ENCODE data around the gene TRAPPC2L.

The TRAPPC2L gene

DNA sequence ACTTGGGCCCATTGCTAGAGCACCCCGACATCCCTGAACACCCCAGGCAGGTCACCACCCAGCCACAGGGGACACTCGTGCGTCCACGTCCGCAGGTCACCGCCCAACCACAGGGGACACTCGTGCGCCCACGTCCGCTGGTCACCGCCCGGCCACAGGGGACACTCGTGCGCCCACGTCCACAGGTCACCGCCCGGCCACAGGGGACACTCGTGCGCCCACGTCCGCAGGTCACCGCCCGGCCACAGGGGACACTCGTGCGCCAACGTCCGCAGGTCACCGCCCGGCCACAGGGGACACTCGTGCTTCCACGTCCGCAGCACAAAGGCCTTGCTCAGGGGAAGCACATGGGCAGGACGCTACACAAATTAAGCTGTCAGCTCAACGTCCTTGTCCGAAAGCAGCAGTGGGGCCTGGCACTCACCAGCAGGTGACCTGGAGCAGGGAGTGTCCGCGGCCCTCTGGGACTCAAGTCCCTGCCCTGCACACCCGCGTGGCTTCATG lies 17.8 kb upstream of the TRAPPC2L start:
- Histone ChIP-seq H3K79me2 (ENCODE audit: control insufficient read depth, insufficient read depth, low read length, poor library complexity) (no peaks in the 10 kb centered on the region), H4K8ac (ENCODE audit: low read depth, low read length) (no peak overlapping the region), H3K18ac (ENCODE audit: low read length) (no peak overlapping the region), H4K91ac (ENCODE audit: low read depth, low read length) (no peak overlapping the region), H3K23ac (ENCODE audit: low read length) (no peak overlapping the region), H2AFZ (ENCODE audit: insufficient read depth, low read length, poor library complexity) (no peak overlapping the region), H4K12ac (ENCODE audit: low read depth, low read length) (no peak overlapping the region), H3K4ac (ENCODE audit: low read depth, low read length) (no peak overlapping the region), H3K9me3 (ENCODE audit: insufficient read depth, low read depth, low read length) (no peaks in the 10 kb centered on the region), H2BK12ac (ENCODE audit: low read length) (no peak overlapping the region), H3K14ac (ENCODE audit: low read length) (no peak overlapping the region), H3K36me3 (ENCODE audit: control insufficient read depth in 1 of 2, insufficient read depth in 2 of 2, low read length in 2 of 2) (peaks cover 39 to 44% of the 10 kb centered on the region in 2 experiments), H3K4me2 (ENCODE audit: low read length) (no peak overlapping the region), H3K9ac (ENCODE audit: low read length) (no peak overlapping the region), H3K27ac (ENCODE audit: low read depth, low read length) (no peak overlapping the region), H3K79me1 (ENCODE audit: low read length) (no peaks in the 10 kb centered on the region), H2AK5ac (ENCODE audit: low read length) (no peak overlapping the region), H3K4me3 (ENCODE audit: low read depth, low read length) (no peak overlapping the region), H3K27me3 (ENCODE audit: insufficient read depth, low read length) (no peaks in the 10 kb centered on the region), H3K4me1 (ENCODE audit: control insufficient read depth in 1 of 2, insufficient read depth in 2 of 2, low read length in 2 of 2) (no peaks in the 10 kb centered on the region), H2BK120ac (ENCODE audit: insufficient read depth, low read length, poor library complexity) (no peak overlapping the region), H2BK5ac (ENCODE audit: low read depth, low read length, poor library complexity) (no peak overlapping the region)
- WGBS (ENCODE audit: extremely low coverage, insufficient coverage, insufficient read length): no CpG with 5 or more reads among the region's 39 CpGs
- peak; percentile 11 to 53 for DNase-seq

DNA sequence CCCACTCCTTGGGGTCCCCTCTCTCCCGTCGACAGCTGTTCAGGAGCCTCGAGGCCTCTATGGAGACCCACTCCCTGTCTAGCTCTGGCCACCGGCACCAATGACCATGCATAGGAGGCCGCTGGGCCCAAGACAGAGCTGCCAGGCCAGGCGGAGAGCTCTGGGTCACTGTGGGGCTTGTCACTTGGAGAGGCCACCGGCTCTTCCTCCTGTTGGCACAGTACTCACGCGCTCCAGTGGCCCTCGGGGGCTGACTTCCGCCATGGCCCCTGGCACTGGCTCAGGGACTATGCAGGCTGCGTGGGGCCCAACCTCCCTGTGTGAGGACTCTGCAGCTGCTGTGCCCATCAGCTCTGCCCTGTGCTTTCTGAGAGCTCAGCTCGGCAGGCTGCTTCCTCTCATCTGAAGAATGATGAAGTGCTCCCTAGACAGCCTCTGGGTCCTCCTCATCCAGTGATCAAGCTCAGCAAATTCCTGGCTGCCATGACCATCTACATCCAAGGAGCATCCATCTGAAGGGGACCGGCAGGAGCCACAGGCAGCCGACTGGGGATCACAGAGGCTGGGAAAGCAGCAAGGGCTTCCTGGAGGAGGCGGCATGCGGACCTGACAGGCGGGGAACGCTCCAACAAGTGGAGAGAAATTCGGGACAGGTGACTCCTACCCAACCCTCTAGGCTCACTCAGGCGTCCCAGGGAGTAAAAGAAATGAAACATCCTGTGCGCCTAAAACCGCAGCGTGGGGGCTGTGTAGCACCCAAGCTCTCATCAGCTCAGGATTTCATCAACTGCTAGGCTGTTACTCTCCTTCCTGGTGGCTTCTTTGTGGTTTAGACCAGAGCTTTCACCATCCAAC lies 17.0 kb upstream of the TRAPPC2L start:
- Histone ChIP-seq H3K23ac (ENCODE audit: low read length) (no peak overlapping the region), H3K4me1 (ENCODE audit: control insufficient read depth in 1 of 2, insufficient read depth in 2 of 2, low read length in 2 of 2) (no peaks in the 10 kb centered on the region), H2AFZ (ENCODE audit: insufficient read depth, low read length, poor library complexity) (no peak overlapping the region), H3K79me2 (ENCODE audit: control insufficient read depth, insufficient read depth, low read length, poor library complexity) (no peaks in the 10 kb centered on the region), H3K18ac (ENCODE audit: low read length) (no peak overlapping the region), H3K27me3 (ENCODE audit: insufficient read depth, low read length) (no peaks in the 10 kb centered on the region), H3K4me2 (ENCODE audit: low read length) (no peak overlapping the region), H3K14ac (ENCODE audit: low read length) (no peak overlapping the region), H3K4me3 (ENCODE audit: low read depth, low read length) (peak overlapping the region; percentile 8), H4K12ac (ENCODE audit: low read depth, low read length) (no peak overlapping the region), H3K4ac (ENCODE audit: low read depth, low read length) (no peak overlapping the region), H2BK12ac (ENCODE audit: low read length) (no peak overlapping the region), H3K9ac (ENCODE audit: low read length) (no peak overlapping the region), H3K36me3 (ENCODE audit: control insufficient read depth in 1 of 2, insufficient read depth in 2 of 2, low read length in 2 of 2) (peaks cover 37 to 41% of the 10 kb centered on the region in 2 experiments), H2AK5ac (ENCODE audit: low read length) (no peak overlapping the region), H3K9me3 (ENCODE audit: insufficient read depth, low read depth, low read length) (no peaks in the 10 kb centered on the region), H3K79me1 (ENCODE audit: low read length) (no peaks in the 10 kb centered on the region), H3K27ac (ENCODE audit: low read depth, low read length) (no peak overlapping the region), H4K91ac (ENCODE audit: low read depth, low read length) (no peak overlapping the region), H2BK5ac (ENCODE audit: low read depth, low read length, poor library complexity) (no peak overlapping the region), H4K8ac (ENCODE audit: low read depth, low read length) (no peak overlapping the region), H2BK120ac (ENCODE audit: insufficient read depth, low read length, poor library complexity) (no peak overlapping the region)
- no peak for DNase-seq
- WGBS (ENCODE audit: extremely low coverage, insufficient coverage, insufficient read length): no CpG with 5 or more reads among the region's 24 CpGs

- Histone ChIP-seq H4K12ac (ENCODE audit: low read depth, low read length) (no peak overlapping the region), H3K9me3 (ENCODE audit: insufficient read depth, low read depth, low read length) (no peaks in the 10 kb centered on the region), H3K18ac (ENCODE audit: low read length) (no peak overlapping the region), H4K8ac (ENCODE audit: low read depth, low read length) (no peak overlapping the region), H3K14ac (ENCODE audit: low read length) (no peak overlapping the region), H3K4me1 (ENCODE audit: control insufficient read depth in 1 of 2, insufficient read depth in 2 of 2, low read length in 2 of 2) (no peaks in the 10 kb centered on the region), H3K27me3 (ENCODE audit: insufficient read depth, low read length) (no peaks in the 10 kb centered on the region), H3K23ac (ENCODE audit: low read length) (no peak overlapping the region), H3K36me3 (ENCODE audit: control insufficient read depth in 1 of 2, insufficient read depth in 2 of 2, low read length in 2 of 2) (peaks cover 29 to 38% of the 10 kb centered on the region in 2 experiments), H3K4me3 (ENCODE audit: low read depth, low read length) (no peak overlapping the region), H2AK5ac (ENCODE audit: low read length) (no peak overlapping the region), H2BK12ac (ENCODE audit: low read length) (no peak overlapping the region), H3K4me2 (ENCODE audit: low read length) (no peak overlapping the region), H2AFZ (ENCODE audit: insufficient read depth, low read length, poor library complexity) (no peak overlapping the region), H4K91ac (ENCODE audit: low read depth, low read length) (no peak overlapping the region), H3K79me2 (ENCODE audit: control insufficient read depth, insufficient read depth, low read length, poor library complexity) (no peaks in the 10 kb centered on the region), H3K27ac (ENCODE audit: low read depth, low read length) (no peak overlapping the region), H3K9ac (ENCODE audit: low read length) (no peak overlapping the region), H3K79me1 (ENCODE audit: low read length) (no peaks in the 10 kb centered on the region), H2BK5ac (ENCODE audit: low read depth, low read length, poor library complexity) (no peak overlapping the region), H3K4ac (ENCODE audit: low read depth, low read length) (no peak overlapping the region), H2BK120ac (ENCODE audit: insufficient read depth, low read length, poor library complexity) (no peak overlapping the region)
- WGBS (ENCODE audit: extremely low coverage, insufficient coverage, insufficient read length): no CpG with 5 or more reads among the region's 30 CpGs
- DNase-seq: no peak
Observed at GRCh38 chr16:88840600-88841215, 16.2 kb upstream of the TRAPPC2L start.

GRCh38 chr16:88841521-88842307 lies 15.2 kb upstream of the TRAPPC2L start:
- Histone ChIP-seq H2AK5ac (ENCODE audit: low read length) (no peak overlapping the region), H3K36me3 (ENCODE audit: control insufficient read depth in 1 of 2, insufficient read depth in 2 of 2, low read length in 2 of 2) (peaks cover 27 to 38% of the 10 kb centered on the region in 2 experiments), H3K27ac (ENCODE audit: low read depth, low read length) (no peak overlapping the region), H4K91ac (ENCODE audit: low read depth, low read length) (no peak overlapping the region), H3K4me2 (ENCODE audit: low read length) (no peak overlapping the region), H3K4me1 (ENCODE audit: control insufficient read depth in 1 of 2, insufficient read depth in 2 of 2, low read length in 2 of 2) (no peaks in the 10 kb centered on the region), H3K18ac (ENCODE audit: low read length) (no peak overlapping the region), H3K27me3 (ENCODE audit: insufficient read depth, low read length) (no peaks in the 10 kb centered on the region), H3K9ac (ENCODE audit: low read length) (no peak overlapping the region), H2BK120ac (ENCODE audit: insufficient read depth, low read length, poor library complexity) (no peak overlapping the region), H4K8ac (ENCODE audit: low read depth, low read length) (no peak overlapping the region), H4K12ac (ENCODE audit: low read depth, low read length) (no peak overlapping the region), H3K79me2 (ENCODE audit: control insufficient read depth, insufficient read depth, low read length, poor library complexity) (no peaks in the 10 kb centered on the region), H2AFZ (ENCODE audit: insufficient read depth, low read length, poor library complexity) (no peak overlapping the region), H3K4ac (ENCODE audit: low read depth, low read length) (no peak overlapping the region), H3K9me3 (ENCODE audit: insufficient read depth, low read depth, low read length) (no peaks in the 10 kb centered on the region), H3K4me3 (ENCODE audit: low read depth, low read length) (no peak overlapping the region), H3K14ac (ENCODE audit: low read length) (no peak overlapping the region), H2BK12ac (ENCODE audit: low read length) (no peak overlapping the region), H2BK5ac (ENCODE audit: low read depth, low read length, poor library complexity) (no peak overlapping the region), H3K79me1 (ENCODE audit: low read length) (no peaks in the 10 kb centered on the region), H3K23ac (ENCODE audit: low read length) (no peak overlapping the region)
- DNase-seq: no peak
- no CpG with 5 or more reads among the region's 40 CpGs for WGBS (ENCODE audit: extremely low coverage, insufficient coverage, insufficient read length)
